ENCODE results near the gene OSBPL1A. TPM values are rescaled to one million over a fixed set of nuclear protein-coding genes. Genes with fewer than 3 reads are reported as not detected.
A peak's percentile ranks its signal among the peaks of the same experiment; 100 is the strongest.

The OSBPL1A gene
- total and polyA plus RNA-seq, 2 donors from 2014 or later: 27.0 to 40.3 TPM

GRCh38 chr18:24397131-24397693, 412 bp downstream of the OSBPL1A start:
- TF ChIP-seq CTCF (IDR thresholded peaks at IDR 0.05; ENCODE audit: borderline replicate concordance, extremely low read depth, insufficient read depth): no peak
- Histone ChIP-seq H3K9me3 (ENCODE audit: control insufficient read depth in 2 of 3, insufficient read depth in 1 of 3, low read length in 3 of 3) (no peaks in the 10 kb centered on the region), H3K27me3 (ENCODE audit: control insufficient read depth, insufficient read depth, low read length) (no peaks in the 10 kb centered on the region), H3K27ac (ENCODE audit: low read depth in 2 of 2, low read length in 2 of 2) (peak overlapping the region in 1 of 2 donors; percentile 84), H3K9ac (ENCODE audit: low read length in 3 of 3) (peak overlapping the region in 2 of 3 donors; percentile 60 to 93), H3K4me1 (ENCODE audit: control insufficient read depth in 2 of 3, insufficient read depth in 2 of 3, low read depth in 1 of 3, low read length in 3 of 3) (peaks cover 0 to 4% (median 0%) of the 10 kb centered on the region in 3 donors), H3K4me3 (ENCODE audit: low read length in 3 of 3) (peak overlapping the region; percentile 59 to 96 (median 88)), H3K36me3 (ENCODE audit: control insufficient read depth in 2 of 3, insufficient read depth in 3 of 3, low read length in 3 of 3) (no peaks in the 10 kb centered on the region)
- FAIRE-seq (no peak), DNase-seq (peak in 3 of 5 donors; percentile 70 to 90 (median 87))
- intact Hi-C loops (cut with DNase I): no loop called here

GRCh38 chr18:24396082-24396633, 1.5 kb downstream of the OSBPL1A start:
- no peak for TF ChIP-seq CTCF (IDR thresholded peaks at IDR 0.05; ENCODE audit: borderline replicate concordance, extremely low read depth, insufficient read depth)
- Histone ChIP-seq H3K9me3 (ENCODE audit: control insufficient read depth in 2 of 3, insufficient read depth in 1 of 3, low read length in 3 of 3) (no peaks in the 10 kb centered on the region), H3K36me3 (ENCODE audit: control insufficient read depth in 2 of 3, insufficient read depth in 3 of 3, low read length in 3 of 3) (no peaks in the 10 kb centered on the region), H3K9ac (ENCODE audit: low read length in 3 of 3) (no peak overlapping the region), H3K4me1 (ENCODE audit: control insufficient read depth in 2 of 3, insufficient read depth in 2 of 3, low read depth in 1 of 3, low read length in 3 of 3) (peaks cover 0 to 4% (median 0%) of the 10 kb centered on the region in 3 donors), H3K27ac (ENCODE audit: low read depth in 2 of 2, low read length in 2 of 2) (no peak overlapping the region), H3K27me3 (ENCODE audit: control insufficient read depth, insufficient read depth, low read length) (no peaks in the 10 kb centered on the region), H3K4me3 (ENCODE audit: low read length in 3 of 3) (no peak overlapping the region)
- DNase-seq (peak in 1 of 5 donors; percentile 13), FAIRE-seq (no peak)
- intact Hi-C loops (cut with DNase I): no loop called here

- no peak for TF ChIP-seq CTCF (IDR thresholded peaks at IDR 0.05; ENCODE audit: borderline replicate concordance, extremely low read depth, insufficient read depth)
- no peaks in the 10 kb centered on the region for H3K9me3 ChIP-seq (ENCODE audit: control insufficient read depth in 2 of 3, insufficient read depth in 1 of 3, low read length in 3 of 3)
- DNase-seq (peak in 2 of 5 donors; percentile 13 to 19), FAIRE-seq (no peak)
- H3K27me3 ChIP-seq (ENCODE audit: control insufficient read depth, insufficient read depth, low read length): no peaks in the 10 kb centered on the region
- no peaks in the 10 kb centered on the region for H3K36me3 ChIP-seq (ENCODE audit: control insufficient read depth in 2 of 3, insufficient read depth in 3 of 3, low read length in 3 of 3)
- H3K9ac ChIP-seq (ENCODE audit: low read length in 3 of 3): no peak overlapping the region
- no peak overlapping the region for H3K27ac ChIP-seq (ENCODE audit: low read depth in 2 of 2, low read length in 2 of 2)
- peaks cover 0 to 4% (median 0%) of the 10 kb centered on the region in 3 donors for H3K4me1 ChIP-seq (ENCODE audit: control insufficient read depth in 2 of 3, insufficient read depth in 2 of 3, low read depth in 1 of 3, low read length in 3 of 3)
- intact Hi-C loops (cut with DNase I): no loop called here
- H3K4me3 ChIP-seq (ENCODE audit: low read length in 3 of 3): no peak overlapping the region
Measured at GRCh38 chr18:24395049-24395795, 2.4 kb downstream of the OSBPL1A start.

Measured in kidney (tissue), 14 donors.